Endodermal cell (in vitro differentiated cells): ENCODE measurements around the gene POLR2M. TPM values are rescaled to one million over a fixed set of nuclear protein-coding genes. Genes with fewer than 3 reads are reported as not detected.

Experiments
- DNase-seq: peaks from one replicate; pipeline ENCODE4 v3.0.0-alpha.2; 2017
- H3K27ac ChIP-seq: 2 replicates; pipeline ENCODE4 v1.5.1; 2013; ENCODE audit warnings: mild to moderate bottlenecking, low read depth, low read length, moderate library complexity
- H3K27me3 ChIP-seq: 2 replicates; pipeline ENCODE4 v1.6.1; 2013; ENCODE audit warnings: mild to moderate bottlenecking, low read length, moderate library complexity; ENCODE audit not compliant: insufficient read depth, control insufficient read depth, poor library complexity, severe bottlenecking
- H3K36me3 ChIP-seq: 2 replicates; pipeline ENCODE4 v1.7.0; 2013; ENCODE audit warnings: mild to moderate bottlenecking, low read length, moderate library complexity; ENCODE audit not compliant: control insufficient read depth, insufficient read depth
- H3K4me1 ChIP-seq: one replicate; pipeline ENCODE4 v1.7.0; 2013; ENCODE audit warnings: low read length; ENCODE audit not compliant: control insufficient read depth, insufficient read depth
- H3K4me3 ChIP-seq: 2 replicates; pipeline ENCODE4 v1.5.1; 2013; ENCODE audit warnings: mild to moderate bottlenecking, low read length, moderate library complexity
- H3K9ac ChIP-seq: 2 replicates; pipeline ENCODE4 v1.6.1; 2013; ENCODE audit warnings: mild to moderate bottlenecking, low read length, moderate library complexity; ENCODE audit not compliant: poor library complexity, severe bottlenecking; ENCODE audit errors: extremely low read depth
- H3K9me3 ChIP-seq: 2 replicates; pipeline ENCODE4 v1.6.1; 2013; ENCODE audit warnings: mild to moderate bottlenecking, low read length, moderate library complexity; ENCODE audit not compliant: control insufficient read depth
- H3K27ac Mint-ChIP-seq: 2 replicates; pipeline ENCODE4 v1.8.0; 2020; ENCODE audit warnings: mixed read lengths
- H3K27me3 Mint-ChIP-seq: 2 replicates; pipeline ENCODE4 v1.8.0; 2021; ENCODE audit warnings: mild to moderate bottlenecking, mixed read lengths; ENCODE audit not compliant: insufficient read depth
- H3K36me3 Mint-ChIP-seq: 2 replicates; pipeline ENCODE4 v1.8.0; 2020; ENCODE audit warnings: low read depth, mixed read lengths
- H3K4me1 Mint-ChIP-seq: 2 replicates; pipeline ENCODE4 v1.8.0; 2020; ENCODE audit warnings: mixed read lengths
- H3K4me3 Mint-ChIP-seq: 2 replicates; pipeline ENCODE4 v1.8.0; 2020; ENCODE audit warnings: mild to moderate bottlenecking, moderate library complexity, mixed read lengths
- H3K9me3 Mint-ChIP-seq: 2 replicates; pipeline ENCODE4 v1.8.0; 2020; ENCODE audit warnings: mild to moderate bottlenecking, mixed read lengths
- CTCF ChIP-seq: fragments of 200-600 bp; sonication (generic); conservative IDR thresholded peaks from 2 replicates; pipeline ENCODE4 v1.5.0; 2021; ENCODE audit warnings: antibody characterized with exemption, mild to moderate bottlenecking
- WGBS, 2 experiments: methylation state at CpG; one replicate each; pipeline versions ENCODE4 v1.1.5 to v1.1.7; 2013; ENCODE audit warnings: missing lambda C conversion rate in 2 of 2, mixed read lengths in 1 of 2; ENCODE audit not compliant: insufficient coverage in 1 of 2, insufficient read length in 1 of 2; 5-methylcytosine and 5-hydroxymethylcytosine counted together
- total RNA-seq, 2 donors: library from RNA; stranded (reverse); fragmentation: NEBNext Ultra II Directional in 1 of 2; extraction: Animal tissue kit (Norgen Biotek cat#: 25700) in 1 of 2; gene quantifications; 2 replicates in 1 of 2; 3 replicates in 1 of 2; pipeline ENCODE4 v1.2.1, GENCODE V29; 2021

Gene POLR2M
- total RNA-seq, 2 donors from 2014 or later = 58.2 to 62.6 TPM

GRCh38 chr15:57686657-57687056, 19.9 kb upstream of the POLR2M start:
- Histone ChIP-seq H3K4me3 (no peak overlapping the region), H3K9ac (no peak overlapping the region), H3K9me3 (no peaks in the 10 kb centered on the region), H3K36me3 (no peaks in the 10 kb centered on the region), H3K27ac (no peak overlapping the region), H3K4me1 (no peaks in the 10 kb centered on the region), H3K27me3 (no peaks in the 10 kb centered on the region)
- Mint-ChIP-seq H3K27ac (no peak overlapping the region), H3K9me3 (no peaks in the 10 kb centered on the region), H3K4me1 (no peaks in the 10 kb centered on the region), H3K27me3 (no peaks in the 10 kb centered on the region), H3K4me3 (no peak overlapping the region), H3K36me3 (no peaks in the 10 kb centered on the region)
- DNase-seq = no peak
- WGBS, 2 experiments = 88 to 100% methylated on average over 3 to 4 of the region's 4 CpGs
- no peak for TF ChIP-seq CTCF

GRCh38 chr15:57690341-57690966, 16.1 kb upstream of the POLR2M start:
- no peak for TF ChIP-seq CTCF
- no peak overlapping the region for H3K4me3 Mint-ChIP-seq
- H3K4me1 ChIP-seq = no peaks in the 10 kb centered on the region
- H3K4me1 Mint-ChIP-seq = no peaks in the 10 kb centered on the region
- H3K27me3 ChIP-seq = no peaks in the 10 kb centered on the region
- no peak for DNase-seq
- H3K36me3 ChIP-seq = no peaks in the 10 kb centered on the region
- H3K36me3 Mint-ChIP-seq = no peaks in the 10 kb centered on the region
- 91 to 93% methylated on average over 6 of the region's 6 CpGs for WGBS, 2 experiments
- H3K9me3 ChIP-seq = no peaks in the 10 kb centered on the region
- H3K9ac ChIP-seq = no peak overlapping the region
- no peak overlapping the region for H3K27ac Mint-ChIP-seq
- no peaks in the 10 kb centered on the region for H3K9me3 Mint-ChIP-seq
- no peak overlapping the region for H3K27ac ChIP-seq
- no peak overlapping the region for H3K4me3 ChIP-seq
- H3K27me3 Mint-ChIP-seq = no peaks in the 10 kb centered on the region

- H3K36me3 Mint-ChIP-seq = no peaks in the 10 kb centered on the region
- WGBS, 2 experiments = 89% methylated on average over 1 of the region's 1 CpG; no CpG with 5 or more reads in 1 of the 2 experiments
- H3K9me3 Mint-ChIP-seq = no peaks in the 10 kb centered on the region
- H3K9ac ChIP-seq = no peak overlapping the region
- no peaks in the 10 kb centered on the region for H3K9me3 ChIP-seq
- H3K27me3 ChIP-seq = no peaks in the 10 kb centered on the region
- no peak overlapping the region for H3K4me3 ChIP-seq
- H3K36me3 ChIP-seq = no peaks in the 10 kb centered on the region
- DNase-seq = no peak
- no peak for TF ChIP-seq CTCF
- no peak overlapping the region for H3K27ac ChIP-seq
- peaks cover 2% of the 10 kb centered on the region for H3K4me1 Mint-ChIP-seq
- no peak overlapping the region for H3K27ac Mint-ChIP-seq
- no peaks in the 10 kb centered on the region for H3K4me1 ChIP-seq
- no peaks in the 10 kb centered on the region for H3K27me3 Mint-ChIP-seq
- H3K4me3 Mint-ChIP-seq = no peak overlapping the region
These were observed 15.4 kb upstream of the POLR2M start for GRCh38 chr15:57691082-57691481.
